K562 (cell line): Measurements from ENCODE around the gene MBNL1. TPM values are rescaled to one million over a fixed set of nuclear protein-coding genes. Genes with fewer than 3 reads are reported as not detected.
A peak's percentile ranks its signal among the peaks of the same experiment; 100 is the strongest.

Experiments
- MCM5 ChIP-seq: fragments of 450-650 bp; IDR thresholded peaks from 2 replicates; pipeline ENCODE4 v1.6.1; 2016; ENCODE audit warnings: low read depth
- PHF20 ChIP-seq: fragments of 450-650 bp; IDR thresholded peaks from 2 replicates; pipeline ENCODE4 v1.6.1; 2018; ENCODE audit not compliant: partially characterized antibody
- TCF3 ChIP-seq: sonication (generic); formaldehyde crosslinking; IDR thresholded peaks from 2 replicates; pipeline ENCODE4 v1.4.0; 2020; ENCODE audit warnings: mild to moderate bottlenecking, missing genetic modification reagents
- ZFX ChIP-seq: sonication (generic); formaldehyde crosslinking; IDR thresholded peaks from 2 replicates; pipeline ENCODE4 v1.8.0; 2022; ENCODE audit warnings: mild to moderate bottlenecking, missing genetic modification reagents, moderate library complexity
- ZNF318 ChIP-seq, 2 experiments: fragments of 450-650 bp; IDR thresholded peaks; 2 replicates each; pipeline ENCODE4 v1.6.1; 2016; ENCODE audit warnings: mild to moderate bottlenecking in 2 of 2, borderline replicate concordance in 1 of 2, low read depth in 1 of 2, moderate library complexity in 1 of 2
- ZNF589 ChIP-seq: fragments of 200-800 bp; sonication (Bioruptor generic); IDR thresholded peaks from 2 replicates; pipeline ENCODE4 v1.6.1; 2016; ENCODE audit warnings: low read depth, missing genetic modification characterization, missing compliant biosample characterization
- ZNF780A ChIP-seq: fragments of 250-450 bp; sonication (Bioruptor Pico); IDR thresholded peaks from 2 replicates; pipeline ENCODE4 v1.5.0; 2021; ENCODE audit warnings: mild to moderate bottlenecking
- polyA plus RNA-seq, 8 experiments: library from polyadenylated mRNA; depleted of rRNA in 4 of 8; stranded (reverse) in 5 of 8; unstranded in 3 of 8; fragments of >200 nt; fragmentation: Nextera tagmentation in 2 of 8; fragmentation: Illumina TruSeq in 1 of 8; extraction: Ambion mirVana in 2 of 8; extraction: Trizol in 1 of 8; gene quantifications; 2 replicates each; pipeline versions ENCODE4 v1.2.1 to v1.2.3, GENCODE V29; 2011 to 2014; ENCODE audit warnings: inconsistent platforms in 1 of 8, missing spikeins in 1 of 8
- total RNA-seq, 7 experiments: library from RNA; depleted of rRNA in 6 of 7; stranded (reverse); fragments of >200 nt in 6 of 7; fragmentation: Illumina TruSeq in 2 of 7; extraction: Trizol in 2 of 7; gene quantifications; 2 replicates each; pipeline versions ENCODE4 v1.2.1 to v1.2.3, GENCODE V29; 2011 to 2021; ENCODE audit warnings: low replicate concordance in 1 of 7
- TF ChIP-seq, protein P1 (sequence below): fragments of 450-650 bp; formaldehyde crosslinking; IDR thresholded peaks from 2 replicates; pipeline ENCODE4 v1.4.0; 2020; ENCODE audit warnings: mild to moderate bottlenecking, moderate library complexity

MBNL1 gene
- total and polyA plus RNA-seq, 9 of the 15 experiments (the other 6 are each of a cell fraction or from before 2014, with no cell fraction given), result 70.3 to 243 (median 220) TPM

DNA sequence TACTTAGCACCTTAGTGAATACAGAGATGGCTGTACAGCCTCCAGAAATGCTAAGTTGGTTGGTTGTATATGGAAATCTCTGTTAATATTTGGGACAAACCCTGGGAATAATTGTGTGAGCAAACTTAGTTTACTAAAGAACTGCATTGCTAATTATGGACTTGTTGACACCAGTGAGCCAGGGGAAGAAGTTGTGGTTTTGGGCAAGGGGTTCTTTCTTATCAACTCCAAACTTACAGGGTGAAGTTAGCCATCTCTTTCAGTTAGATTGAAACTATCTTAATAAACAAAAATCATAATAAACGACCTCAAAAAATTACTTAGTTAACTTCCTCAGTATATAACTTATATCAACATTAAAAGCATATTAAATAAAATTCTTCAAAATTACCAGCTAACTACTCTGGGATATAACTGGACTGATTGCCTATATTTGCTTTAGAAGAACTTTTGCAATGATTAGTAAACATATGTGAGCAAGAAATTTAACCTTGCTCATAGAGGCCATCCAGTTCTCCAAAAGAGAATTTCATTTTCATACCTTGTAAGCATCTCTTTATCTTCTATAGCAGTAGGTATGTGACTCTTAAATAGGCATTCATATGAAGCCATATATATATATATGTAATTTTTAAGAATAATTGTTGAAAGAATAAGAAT is 24.7 kb downstream of the MBNL1 start (continued):
- TF ChIP-seq PHF20, result no peak
- no peak for TF ChIP-seq ZNF589
- TF ChIP-seq, protein P1, sequence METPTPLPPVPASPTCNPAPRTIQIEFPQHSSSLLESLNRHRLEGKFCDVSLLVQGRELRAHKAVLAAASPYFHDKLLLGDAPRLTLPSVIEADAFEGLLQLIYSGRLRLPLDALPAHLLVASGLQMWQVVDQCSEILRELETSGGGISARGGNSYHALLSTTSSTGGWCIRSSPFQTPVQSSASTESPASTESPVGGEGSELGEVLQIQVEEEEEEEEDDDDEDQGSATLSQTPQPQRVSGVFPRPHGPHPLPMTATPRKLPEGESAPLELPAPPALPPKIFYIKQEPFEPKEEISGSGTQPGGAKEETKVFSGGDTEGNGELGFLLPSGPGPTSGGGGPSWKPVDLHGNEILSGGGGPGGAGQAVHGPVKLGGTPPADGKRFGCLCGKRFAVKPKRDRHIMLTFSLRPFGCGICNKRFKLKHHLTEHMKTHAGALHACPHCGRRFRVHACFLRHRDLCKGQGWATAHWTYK (CRISPR knock-in tag), result no peak
- TF ChIP-seq ZNF780A (CRISPR knock-in tag), result no peak
- TF ChIP-seq MCM5, result no peak
- TF ChIP-seq ZNF318 (IDR thresholded peaks at IDR 0.05; ENCODE audit: borderline replicate concordance in 1 of 2, low read depth in 1 of 2), result no peak
- TF ChIP-seq TCF3 (CRISPR knock-in tag), result 0 out of 2 replicates have a peak, but pooled peaks have one; percentile 14
- TF ChIP-seq ZFX (CRISPR knock-in tag), result no peak
